ENCODE data around the gene GPR180.

GRCh38 chr13:94553766-94554165 is 47.9 kb upstream of the GPR180 start:
- no peak for TF ChIP-seq CTCF (IDR thresholded peaks at IDR 0.05; ENCODE audit: insufficient read depth, low read length)
- TF ChIP-seq POLR2AphosphoS5 (IDR thresholded peaks at IDR 0.05; ENCODE audit: low read depth): no peak
- no peak for TF ChIP-seq SPI1 (IDR thresholded peaks at IDR 0.05; ENCODE audit: borderline replicate concordance, low read depth)

Data from HL-60 (cell line).